Breast epithelium (tissue), 4 donors: ENCODE data around the gene BEND5. TPM values are rescaled to one million over a fixed set of nuclear protein-coding genes. Genes with fewer than 3 reads are reported as not detected.

Experiments used
- DNase-seq, 2 donors: peaks; one replicate each; pipeline ENCODE4 v3.0.0-alpha.2; 2019; ENCODE audit warnings: low spot score in 2 of 2
- H3K27ac ChIP-seq, 2 donors: fragments of 200-600 bp; sonication (generic) in 1 of 2; one replicate each; pipeline ENCODE4 v1.5.1; 2016 to 2019; ENCODE audit warnings: mild to moderate bottlenecking in 1 of 2
- H3K27me3 ChIP-seq, 2 donors: fragments of 200-600 bp; sonication (generic) in 1 of 2; one replicate each; pipeline versions ENCODE4 v1.5.1 to v1.6.0; 2017 to 2019; ENCODE audit warnings: control low read depth in 1 of 2, mild to moderate bottlenecking in 1 of 2
- H3K36me3 ChIP-seq: fragments of 200-600 bp; one replicate; pipeline ENCODE4 v1.5.1; 2019
- H3K4me1 ChIP-seq, 2 donors: fragments of 200-600 bp; sonication (generic); one replicate each; pipeline ENCODE4 v1.5.1; 2016 to 2019; ENCODE audit warnings: control low read depth in 1 of 2
- H3K4me3 ChIP-seq, 3 donors: fragments of 200-600 bp; sonication (generic); 1 replicate in 2 of 3; 2 replicates in 1 of 3; pipeline ENCODE4 v1.5.1; 2016 to 2019; ENCODE audit warnings: mild to moderate bottlenecking in 3 of 3, moderate library complexity in 2 of 3
- H3K9me3 ChIP-seq, 2 donors: fragments of 200-600 bp; sonication (generic) in 1 of 2; one replicate each; pipeline ENCODE4 v1.5.1; 2016 to 2019; ENCODE audit warnings: control low read depth in 1 of 2
- POLR2A ChIP-seq: fragments of 450-650 bp; IDR thresholded peaks from one replicate; pipeline ENCODE4 v1.6.1; 2016; ENCODE audit warnings: antibody characterized with exemption, mild to moderate bottlenecking, moderate library complexity
- POLR2AphosphoS5 ChIP-seq, 3 donors: sonication (generic); formaldehyde crosslinking; IDR thresholded peaks; one replicate each; pipeline ENCODE4 v1.6.1; 2017; ENCODE audit warnings: antibody characterized with exemption in 3 of 3
- intact Hi-C: fragments of 100-400 bp; cut with DNase I; formaldehyde crosslinking; loops from one replicate; pipeline ENCODE4 v1.15.1; 2023; ENCODE audit warnings: low total_unique reads
- total RNA-seq, 3 donors: library from RNA; depleted of rRNA; stranded (reverse); fragments of >200 nt; gene quantifications; one replicate each; pipeline ENCODE4 v1.1.0, GENCODE V29; 2016
- TF ChIP-seq, protein P1 (sequence below), 3 donors: fragments of 450-650 bp; IDR thresholded peaks; one replicate each; pipeline ENCODE4 v1.5.1; 2016 to 2017; ENCODE audit warnings: antibody characterized with exemption in 3 of 3, mild to moderate bottlenecking in 3 of 3, moderate library complexity in 3 of 3

BEND5 gene
- total RNA-seq, 3 donors from 2014 or later, result 3.2 to 7.3 (median 5.9) TPM

DNA sequence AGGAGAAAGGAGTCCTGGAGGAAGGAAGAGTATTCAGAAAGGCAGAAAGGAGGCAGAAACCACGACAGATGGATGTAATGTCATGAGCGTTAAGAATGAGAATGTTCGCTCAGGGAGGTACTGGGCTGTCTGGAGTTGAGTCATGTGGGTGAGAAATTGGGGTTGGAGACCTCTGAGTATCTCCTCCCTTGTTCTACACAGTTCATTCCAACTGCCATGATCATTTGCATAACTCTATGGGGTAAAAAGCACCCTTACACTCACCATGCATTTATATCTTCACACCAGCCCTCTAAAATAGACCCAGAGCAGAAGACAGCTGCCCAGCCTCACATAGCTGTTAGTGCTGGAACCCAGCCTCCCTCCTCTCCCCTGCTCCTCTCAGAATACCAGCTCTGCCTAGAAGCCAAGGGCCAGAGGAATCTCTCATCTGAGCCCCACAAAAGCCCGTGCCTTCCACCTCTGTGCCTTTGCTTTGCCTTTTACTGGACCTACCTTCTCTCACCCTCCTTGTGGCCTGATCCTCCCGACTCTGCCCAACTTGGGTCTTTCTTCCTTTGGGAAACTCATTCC, 85.2 kb downstream of the BEND5 start:
- no peaks in the 10 kb centered on the region for H3K36me3 ChIP-seq
- intact Hi-C loops, result no loop called here
- H3K9me3 ChIP-seq, result no peaks in the 10 kb centered on the region
- DNase-seq, result no peak
- no peaks in the 10 kb centered on the region for H3K27me3 ChIP-seq
- H3K4me1 ChIP-seq, result no peaks in the 10 kb centered on the region
- TF ChIP-seq, protein P1, sequence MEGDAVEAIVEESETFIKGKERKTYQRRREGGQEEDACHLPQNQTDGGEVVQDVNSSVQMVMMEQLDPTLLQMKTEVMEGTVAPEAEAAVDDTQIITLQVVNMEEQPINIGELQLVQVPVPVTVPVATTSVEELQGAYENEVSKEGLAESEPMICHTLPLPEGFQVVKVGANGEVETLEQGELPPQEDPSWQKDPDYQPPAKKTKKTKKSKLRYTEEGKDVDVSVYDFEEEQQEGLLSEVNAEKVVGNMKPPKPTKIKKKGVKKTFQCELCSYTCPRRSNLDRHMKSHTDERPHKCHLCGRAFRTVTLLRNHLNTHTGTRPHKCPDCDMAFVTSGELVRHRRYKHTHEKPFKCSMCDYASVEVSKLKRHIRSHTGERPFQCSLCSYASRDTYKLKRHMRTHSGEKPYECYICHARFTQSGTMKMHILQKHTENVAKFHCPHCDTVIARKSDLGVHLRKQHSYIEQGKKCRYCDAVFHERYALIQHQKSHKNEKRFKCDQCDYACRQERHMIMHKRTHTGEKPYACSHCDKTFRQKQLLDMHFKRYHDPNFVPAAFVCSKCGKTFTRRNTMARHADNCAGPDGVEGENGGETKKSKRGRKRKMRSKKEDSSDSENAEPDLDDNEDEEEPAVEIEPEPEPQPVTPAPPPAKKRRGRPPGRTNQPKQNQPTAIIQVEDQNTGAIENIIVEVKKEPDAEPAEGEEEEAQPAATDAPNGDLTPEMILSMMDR (IDR thresholded peaks at IDR 0.05), result no peak
- TF ChIP-seq POLR2A, result no peak
- TF ChIP-seq POLR2AphosphoS5 (IDR thresholded peaks at IDR 0.05), result no peak
- no peak overlapping the region for H3K4me3 ChIP-seq
- H3K27ac ChIP-seq, result peak overlapping the region in 1 of 2 donors; percentile 43

GRCh38 chr1:48688102-48688760, 88.5 kb downstream of the BEND5 start:
- intact Hi-C loops, result no loop called here
- no peaks in the 10 kb centered on the region for H3K4me1 ChIP-seq
- TF ChIP-seq POLR2A (no peak), POLR2AphosphoS5 (IDR thresholded peaks at IDR 0.05) (no peak)
- TF ChIP-seq, protein P1 (IDR thresholded peaks at IDR 0.05), result peak in 1 of 3 donors; percentile 9
- H3K9me3 ChIP-seq, result no peaks in the 10 kb centered on the region
- no peaks in the 10 kb centered on the region for H3K27me3 ChIP-seq
- no peaks in the 10 kb centered on the region for H3K36me3 ChIP-seq
- H3K4me3 ChIP-seq, result no peak overlapping the region
- no peak for DNase-seq
- no peak overlapping the region for H3K27ac ChIP-seq

- TF ChIP-seq POLR2AphosphoS5 (IDR thresholded peaks at IDR 0.05), result no peak
- no peak for TF ChIP-seq POLR2A
- TF ChIP-seq, protein P1 (IDR thresholded peaks at IDR 0.05), result no peak
- Histone ChIP-seq H3K9me3 (no peaks in the 10 kb centered on the region), H3K4me1 (no peaks in the 10 kb centered on the region), H3K36me3 (no peaks in the 10 kb centered on the region), H3K27ac (no peak overlapping the region), H3K27me3 (no peaks in the 10 kb centered on the region), H3K4me3 (no peak overlapping the region)
- intact Hi-C loops, result no loop called here
- DNase-seq, result no peak
Measured at GRCh38 chr1:48687282-48688045, 89.2 kb downstream of the BEND5 start.

DNA sequence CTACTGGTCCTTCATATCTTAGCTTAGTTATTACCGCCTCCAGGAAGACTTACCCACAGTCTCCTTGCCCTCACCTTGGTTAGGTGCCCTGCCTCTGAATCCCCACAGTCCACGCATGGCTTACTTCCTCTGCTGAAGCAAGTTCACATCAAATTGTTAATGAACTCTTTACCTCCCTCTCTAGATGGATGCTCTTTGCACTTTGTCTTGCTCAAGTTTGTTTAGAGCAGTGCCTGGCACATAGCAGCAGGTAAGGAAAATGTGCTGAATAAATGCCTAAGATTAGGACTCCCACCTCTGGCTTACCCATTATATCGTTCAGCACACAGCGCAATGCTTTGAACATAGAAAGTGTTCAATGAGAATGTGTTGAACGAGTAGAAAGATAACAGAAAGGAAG, 90.5 kb downstream of the BEND5 start:
- TF ChIP-seq, protein P1 (IDR thresholded peaks at IDR 0.05), result no peak
- TF ChIP-seq POLR2A, result no peak
- no peak for TF ChIP-seq POLR2AphosphoS5 (IDR thresholded peaks at IDR 0.05)
- H3K4me1 ChIP-seq, result no peaks in the 10 kb centered on the region
- H3K27me3 ChIP-seq, result no peaks in the 10 kb centered on the region
- H3K36me3 ChIP-seq, result no peaks in the 10 kb centered on the region
- H3K27ac ChIP-seq, result no peak overlapping the region
- no peak overlapping the region for H3K4me3 ChIP-seq
- intact Hi-C loops, result no loop called here
- no peak for DNase-seq
- H3K9me3 ChIP-seq, result no peaks in the 10 kb centered on the region

DNA sequence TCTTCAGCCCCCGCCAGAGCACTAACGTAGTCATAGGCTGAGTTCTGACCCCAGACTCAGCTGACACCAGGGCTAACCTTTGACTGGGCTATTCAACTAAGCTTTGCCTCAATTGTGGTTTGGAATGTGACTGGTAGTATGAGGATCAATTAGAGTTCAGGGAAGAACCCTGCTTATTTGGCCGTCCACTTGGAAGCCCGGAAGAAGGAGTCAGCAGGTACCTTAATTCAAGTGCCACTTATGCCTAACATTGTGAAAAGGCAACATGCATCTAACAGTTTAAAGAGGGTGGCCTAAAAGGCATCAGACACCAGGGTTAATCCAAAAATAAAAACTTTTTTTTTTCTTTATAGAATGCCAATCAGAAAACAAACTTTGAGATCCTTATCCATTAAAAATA, 92.3 kb downstream of the BEND5 start:
- no peaks in the 10 kb centered on the region for H3K9me3 ChIP-seq
- no peaks in the 10 kb centered on the region for H3K36me3 ChIP-seq
- H3K4me1 ChIP-seq, result no peaks in the 10 kb centered on the region
- intact Hi-C loops, result no loop called here
- H3K27me3 ChIP-seq, result no peaks in the 10 kb centered on the region
- no peak for DNase-seq
- no peak overlapping the region for H3K4me3 ChIP-seq
- H3K27ac ChIP-seq, result peak overlapping the region; percentile 66 to 67
- TF ChIP-seq, protein P1 (IDR thresholded peaks at IDR 0.05), result no peak
- no peak for TF ChIP-seq POLR2AphosphoS5 (IDR thresholded peaks at IDR 0.05)
- no peak for TF ChIP-seq POLR2A
